Kidney (tissue), 14 donors: ENCODE data around the gene VPS13C. TPM values are rescaled to one million over a fixed set of nuclear protein-coding genes. Genes with fewer than 3 reads are reported as not detected.

Experiments used
- DNase-seq, 5 donors: peaks; one replicate each; pipeline ENCODE4 v3.0.0-alpha.2; 2013 to 2020
- FAIRE-seq: peaks from 2 replicates; lab custom pipeline; 2012; peaks lifted over from hg19 to GRCh38; lab: Jason Lieb, UNC
- H3K27ac ChIP-seq, 2 donors: one replicate each; pipeline ENCODE4 v1.7.0; 2013; ENCODE audit warnings: low read depth in 2 of 2, low read length in 2 of 2, inconsistent platforms in 1 of 2
- H3K27me3 ChIP-seq: one replicate; pipeline ENCODE4 v1.7.1; 2013; ENCODE audit warnings: low read length, inconsistent platforms; ENCODE audit not compliant: control insufficient read depth, insufficient read depth
- H3K36me3 ChIP-seq, 3 donors: one replicate each; pipeline versions ENCODE4 v1.7.0 to v1.7.1; 2013; ENCODE audit warnings: low read length in 3 of 3, control low read depth in 1 of 3, inconsistent platforms in 1 of 3; ENCODE audit not compliant: insufficient read depth in 3 of 3, control insufficient read depth in 2 of 3
- H3K4me1 ChIP-seq, 3 donors: one replicate each; pipeline versions ENCODE4 v1.7.0 to v1.7.1; 2013; ENCODE audit warnings: low read length in 3 of 3, inconsistent platforms in 1 of 3, low read depth in 1 of 3; ENCODE audit not compliant: control insufficient read depth in 2 of 3, insufficient read depth in 2 of 3
- H3K4me3 ChIP-seq, 3 donors: one replicate each; pipeline versions ENCODE4 v1.7.0 to v1.8.1; 2013; ENCODE audit warnings: low read length in 3 of 3, control low read depth in 1 of 3, inconsistent platforms in 1 of 3
- H3K9ac ChIP-seq, 3 donors: one replicate each; pipeline versions ENCODE4 v1.7.0 to v1.7.1; 2013; ENCODE audit warnings: low read length in 3 of 3, control low read depth in 1 of 3, inconsistent platforms in 1 of 3
- H3K9me3 ChIP-seq, 3 donors: one replicate each; pipeline versions ENCODE4 v1.7.0 to v1.7.1; 2013; ENCODE audit warnings: low read length in 3 of 3, control low read depth in 1 of 3, inconsistent platforms in 1 of 3; ENCODE audit not compliant: control insufficient read depth in 2 of 3, insufficient read depth in 1 of 3
- intact Hi-C: fragments of 100-400 bp; cut with DNase I; formaldehyde crosslinking; loops from one replicate; pipeline ENCODE4 v1.11.1; 2022
- polyA plus RNA-seq: library from polyadenylated mRNA; stranded (reverse); fragments of 350-450 nt; fragmentation: Illumina TruSeq; extraction: RNeasy Lipid Tissue Mini Kit (QIAGEN cat#74804); gene quantifications from one replicate; pipeline ENCODE4 v1.2.3, GENCODE V29; 2014; ENCODE audit warnings: low read depth, low replicate concordance; ENCODE audit not compliant: insufficient read depth
- total RNA-seq: library from RNA; stranded (reverse); fragmentation: NEBNext Ultra II Directional; extraction: Animal tissue kit (Norgen Biotek cat#: 25700); gene quantifications from one replicate; pipeline ENCODE4 v1.2.1, GENCODE V29; 2021
- TF ChIP-seq, protein P1 (sequence below): IDR thresholded peaks from 3 replicates; pipeline ENCODE4 v1.5.1; 2012; ENCODE audit warnings: mild to moderate bottlenecking, moderate library complexity, borderline replicate concordance; ENCODE audit not compliant: insufficient read depth; ENCODE audit errors: extremely low read depth
- donor health status: control.
- donor health status: control.
- donor health status: control.
- donor health status: control.
- donor health status: control.
- donor health status: DM: yes; HTN: yes; CAD: no.
- donor health status: Normal renal cell carcinoma (clear cell type).

Gene VPS13C
- total and polyA plus RNA-seq, 2 donors from 2014 or later = 12.5 to 106 TPM

DNA sequence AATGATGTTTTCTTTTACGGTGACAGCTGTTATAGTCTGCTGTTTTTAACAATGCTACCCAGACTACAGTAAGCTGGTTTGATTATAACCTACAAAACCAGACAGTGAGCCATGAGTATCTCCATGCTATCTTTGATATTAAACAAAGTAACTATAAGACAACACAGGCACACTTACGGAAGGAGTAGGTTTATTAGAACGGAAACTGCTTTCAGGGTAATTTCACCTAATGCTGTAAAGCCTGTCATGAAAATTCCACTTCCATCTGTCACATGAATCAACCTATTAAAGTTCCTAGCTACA, 33.0 kb downstream of the VPS13C start:
- intact Hi-C loops = no loop called here

GRCh38 chr15:62026487-62027262, 33.6 kb downstream of the VPS13C start:
- DNase-seq (no peak), FAIRE-seq (no peak)
- intact Hi-C loops = no loop called here
- TF ChIP-seq, protein P1, sequence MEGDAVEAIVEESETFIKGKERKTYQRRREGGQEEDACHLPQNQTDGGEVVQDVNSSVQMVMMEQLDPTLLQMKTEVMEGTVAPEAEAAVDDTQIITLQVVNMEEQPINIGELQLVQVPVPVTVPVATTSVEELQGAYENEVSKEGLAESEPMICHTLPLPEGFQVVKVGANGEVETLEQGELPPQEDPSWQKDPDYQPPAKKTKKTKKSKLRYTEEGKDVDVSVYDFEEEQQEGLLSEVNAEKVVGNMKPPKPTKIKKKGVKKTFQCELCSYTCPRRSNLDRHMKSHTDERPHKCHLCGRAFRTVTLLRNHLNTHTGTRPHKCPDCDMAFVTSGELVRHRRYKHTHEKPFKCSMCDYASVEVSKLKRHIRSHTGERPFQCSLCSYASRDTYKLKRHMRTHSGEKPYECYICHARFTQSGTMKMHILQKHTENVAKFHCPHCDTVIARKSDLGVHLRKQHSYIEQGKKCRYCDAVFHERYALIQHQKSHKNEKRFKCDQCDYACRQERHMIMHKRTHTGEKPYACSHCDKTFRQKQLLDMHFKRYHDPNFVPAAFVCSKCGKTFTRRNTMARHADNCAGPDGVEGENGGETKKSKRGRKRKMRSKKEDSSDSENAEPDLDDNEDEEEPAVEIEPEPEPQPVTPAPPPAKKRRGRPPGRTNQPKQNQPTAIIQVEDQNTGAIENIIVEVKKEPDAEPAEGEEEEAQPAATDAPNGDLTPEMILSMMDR = no peak
- H3K9ac ChIP-seq = no peak overlapping the region
- no peaks in the 10 kb centered on the region for H3K9me3 ChIP-seq
- H3K4me3 ChIP-seq = no peak overlapping the region
- H3K27me3 ChIP-seq = no peaks in the 10 kb centered on the region
- H3K27ac ChIP-seq = no peak overlapping the region
- no peaks in the 10 kb centered on the region for H3K4me1 ChIP-seq
- H3K36me3 ChIP-seq = peaks cover 0 to 3% (median 0%) of the 10 kb centered on the region in 3 donors

More for the DNA sequence above, 33.0 kb downstream of the VPS13C start:
- peaks cover 0 to 3% (median 0%) of the 10 kb centered on the region in 3 donors for H3K36me3 ChIP-seq
- no peak overlapping the region for H3K4me3 ChIP-seq
- no peaks in the 10 kb centered on the region for H3K27me3 ChIP-seq
- no peaks in the 10 kb centered on the region for H3K4me1 ChIP-seq
- TF ChIP-seq, protein P1 = no peak
- FAIRE-seq = no peak
- H3K9me3 ChIP-seq = no peaks in the 10 kb centered on the region
- no peak overlapping the region for H3K27ac ChIP-seq
- no peak overlapping the region for H3K9ac ChIP-seq
- DNase-seq = no peak

GRCh38 chr15:62021991-62022600, 38.2 kb downstream of the VPS13C start:
- Histone ChIP-seq H3K4me3 (no peak overlapping the region), H3K27ac (no peak overlapping the region), H3K4me1 (no peaks in the 10 kb centered on the region), H3K9me3 (no peaks in the 10 kb centered on the region), H3K27me3 (no peaks in the 10 kb centered on the region), H3K36me3 (peaks cover 0 to 3% (median 0%) of the 10 kb centered on the region in 3 donors), H3K9ac (no peak overlapping the region)
- DNase-seq (peak in 1 of 5 donors; percentile 1), FAIRE-seq (no peak)
- intact Hi-C loops = no loop called here
- TF ChIP-seq, protein P1 = no peak
